IMR-90 (cell line): ENCODE measurements around the gene EEF2K. TPM values are rescaled to one million over a fixed set of nuclear protein-coding genes. Genes with fewer than 3 reads are reported as not detected.

Experiments
- ATAC-seq: fragments of 200-7000 bp; cut with Tn5 transposase; 2 replicates; pipeline ENCODE4 v1.9.1; 2020; ENCODE audit warnings: low read depth, mild to moderate bottlenecking, moderate library complexity
- BruUV-seq: library from RNA; stranded (reverse); fragments of 400-500 nt; replicated peaks from 2 replicates; lab custom pipeline; 2021; lab: Mats Ljungman, UMichigan
- CTCF ChIA-PET: fragments of 300-600 bp; formaldehyde crosslinking; extraction: SDS; loops from one replicate; lab custom pipeline; 2021; ENCODE audit warnings: antibody characterized with exemption; lab: Yijun Ruan, JAX
- POLR2A ChIA-PET: fragments of 300-600 bp; sonication (Branson Sonifier 250); formaldehyde crosslinking; loops from one replicate; lab custom pipeline; 2022; ENCODE audit warnings: antibody characterized with exemption; ENCODE audit not compliant: unreplicated experiment; lab: Charles Lee
- DNase-seq: peaks from one replicate; pipeline ENCODE4 v3.0.0; 2013
- H2AFZ ChIP-seq: replicated peaks from 2 replicates; pipeline ENCODE3; 2013; ENCODE audit warnings: low read length, mild to moderate bottlenecking; ENCODE audit not compliant: poor library complexity
- H2AK5ac ChIP-seq: 2 replicates; pipeline ENCODE4 v1.6.1; 2013; ENCODE audit warnings: low read depth, low read length, inconsistent platforms
- H2AK9ac ChIP-seq: replicated peaks from 2 replicates; pipeline ENCODE3; 2013; ENCODE audit warnings: mild to moderate bottlenecking, low read depth, low read length, moderate library complexity; ENCODE audit not compliant: poor library complexity
- H2BK120ac ChIP-seq: 2 replicates; pipeline ENCODE4 v1.6.1; 2013; ENCODE audit warnings: low read depth, low read length, inconsistent platforms
- H2BK15ac ChIP-seq: 3 replicates; pipeline ENCODE4 v1.6.1; 2013; ENCODE audit warnings: low read depth, low read length, inconsistent platforms
- H2BK20ac ChIP-seq: 2 replicates; pipeline ENCODE4 v1.6.1; 2013; ENCODE audit warnings: low read depth, mild to moderate bottlenecking, inconsistent platforms, low read length, moderate library complexity
- H2BK5ac ChIP-seq: 2 replicates; pipeline ENCODE4 v1.6.1; 2013; ENCODE audit warnings: mild to moderate bottlenecking, low read depth, low read length, inconsistent platforms; ENCODE audit not compliant: poor library complexity, severe bottlenecking
- H3K14ac ChIP-seq: replicated peaks from 2 replicates; pipeline ENCODE4 v1.6.1; 2013; ENCODE audit warnings: low read depth, low read length, inconsistent platforms
- H3K18ac ChIP-seq: 2 replicates; pipeline ENCODE4 v1.6.1; 2013; ENCODE audit warnings: low read depth, low read length, control low read depth
- H3K23ac ChIP-seq: 2 replicates; pipeline ENCODE4 v1.6.1; 2013; ENCODE audit warnings: low read depth, low read length, inconsistent platforms
- H3K27ac ChIP-seq: 2 replicates; pipeline ENCODE4 v1.5.1; 2013; ENCODE audit warnings: mild to moderate bottlenecking, control low read depth, low read length; ENCODE audit not compliant: insufficient read depth
- H3K27me3 ChIP-seq: 2 replicates; pipeline ENCODE4 v1.6.1; 2013; ENCODE audit warnings: low read length; ENCODE audit not compliant: control insufficient read depth, insufficient read depth
- H3K36me3 ChIP-seq: 2 replicates; pipeline ENCODE4 v1.6.1; 2013; ENCODE audit warnings: low read length, mixed read lengths; ENCODE audit not compliant: control insufficient read depth, insufficient read depth
- H3K4ac ChIP-seq: 2 replicates; pipeline ENCODE4 v1.6.1; 2013; ENCODE audit warnings: low read depth, low read length, inconsistent platforms
- H3K4me1 ChIP-seq: 2 replicates; pipeline ENCODE4 v1.6.1; 2013; ENCODE audit warnings: low read length, mixed read lengths; ENCODE audit not compliant: control insufficient read depth, insufficient read depth
- H3K4me2 ChIP-seq: 2 replicates; pipeline ENCODE4 v1.6.1; 2013; ENCODE audit warnings: low read depth, mild to moderate bottlenecking, control low read depth, low read length, moderate library complexity
- H3K4me3 ChIP-seq: 2 replicates; pipeline ENCODE4 v1.5.1; 2013; ENCODE audit warnings: low read depth, mild to moderate bottlenecking, control low read depth, low read length, moderate library complexity; ENCODE audit not compliant: insufficient read depth
- H3K56ac ChIP-seq: 2 replicates; pipeline ENCODE4 v1.6.1; 2013; ENCODE audit warnings: low read length, inconsistent platforms; ENCODE audit not compliant: insufficient read depth; ENCODE audit errors: extremely low read depth
- H3K79me1 ChIP-seq, 2 experiments: 2 replicates each; pipeline ENCODE4 v1.6.1; 2013; ENCODE audit warnings: low read length in 2 of 2, inconsistent platforms in 1 of 2, low read depth in 1 of 2
- H3K9ac ChIP-seq: 2 replicates; pipeline ENCODE4 v1.6.1; 2013; ENCODE audit warnings: low read depth, low read length, control low read depth
- H3K9me1 ChIP-seq: 2 replicates; pipeline ENCODE4 v1.6.1; 2013; ENCODE audit warnings: low read length, inconsistent platforms; ENCODE audit not compliant: insufficient read depth
- H3K9me3 ChIP-seq: 2 replicates; pipeline ENCODE4 v1.6.1; 2013; ENCODE audit warnings: low read length; ENCODE audit not compliant: control insufficient read depth, insufficient read depth
- H4K20me1 ChIP-seq: 2 replicates; pipeline ENCODE4 v1.6.1; 2013; ENCODE audit warnings: low read length, inconsistent platforms; ENCODE audit not compliant: insufficient read depth
- H4K5ac ChIP-seq: 2 replicates; pipeline ENCODE4 v1.6.1; 2013; ENCODE audit warnings: mild to moderate bottlenecking, low read depth, low read length, control low read depth
- H4K8ac ChIP-seq, 2 experiments: 2 replicates each; pipeline ENCODE4 v1.6.1; 2013; ENCODE audit warnings: low read depth in 2 of 2, low read length in 2 of 2, control low read depth in 1 of 2, inconsistent platforms in 1 of 2
- H4K91ac ChIP-seq: 2 replicates; pipeline ENCODE4 v1.6.1; 2013; ENCODE audit warnings: low read depth, low read length, inconsistent platforms; ENCODE audit not compliant: insufficient read depth
- BHLHE40 ChIP-seq: fragments of 150-350 bp; IDR thresholded peaks from 2 replicates; pipeline ENCODE4 v1.6.1; 2016; ENCODE audit warnings: mild to moderate bottlenecking, low read depth, low read length
- CEBPB ChIP-seq: IDR thresholded peaks from 2 replicates; pipeline ENCODE4 v1.6.1; 2012; ENCODE audit warnings: low read depth, low read length, improper control_type of control experiment
- MAFK ChIP-seq: IDR thresholded peaks from 2 replicates; pipeline ENCODE4 v1.6.1; 2012; ENCODE audit warnings: low read depth, low read length, improper control_type of control experiment
- MAZ ChIP-seq: IDR thresholded peaks from 2 replicates; pipeline ENCODE4 v1.6.1; 2012; ENCODE audit warnings: low read depth, mild to moderate bottlenecking, low read length, improper control_type of control experiment, moderate library complexity, borderline replicate concordance
- NFE2L2 ChIP-seq: fragments of 150-350 bp; IDR thresholded peaks from 2 replicates; pipeline ENCODE4 v1.6.1; 2016; ENCODE audit warnings: low read depth, mild to moderate bottlenecking, low read length
- WGBS, 2 experiments: methylation state at CpG; one replicate each; pipeline versions ENCODE4 v1.1.5 to v1.1.7; 2013; ENCODE audit warnings: missing lambda C conversion rate in 2 of 2; ENCODE audit not compliant: insufficient read length in 1 of 2; ENCODE audit errors: extremely low coverage in 2 of 2; 5-methylcytosine and 5-hydroxymethylcytosine counted together
- dilution Hi-C: fragments of 300-500 bp; cut with HindIII; formaldehyde crosslinking; loops from one replicate; pipeline ENCODE4 v1.14.3; 2018; ENCODE audit warnings: low sequenced_read_pairs; ENCODE audit not compliant: unreplicated experiment
- in situ Hi-C: fragments of 300-500 bp; cut with MboI; formaldehyde crosslinking; loops from 3 replicates; pipeline ENCODE4 v1.14.3; 2019; ENCODE audit warnings: low sequenced_read_pairs, inconsistent platforms, mixed read lengths
- intact Hi-C: fragments of 100-400 bp; cut with micrococcal nuclease; formaldehyde crosslinking; loops from 2 replicates; pipeline ENCODE4 v1.10.0; 2022
- polyA plus RNA-seq, 3 experiments: library from polyadenylated mRNA; depleted of rRNA; stranded (reverse); fragments of >200 nt; gene quantifications; 2 replicates each; pipeline ENCODE4 v1.2.3, GENCODE V29; 2012; ENCODE audit warnings: low replicate concordance in 1 of 3
- total RNA-seq: library from RNA; depleted of rRNA; stranded (reverse); fragments of >200 nt; gene quantifications from 2 replicates; pipeline ENCODE4 v1.2.3, GENCODE V29; 2012

EEF2K gene
- total and polyA plus RNA-seq, 2 of the 4 experiments (the other 2 are of a cell fraction): 9.7 to 16.5 TPM

- BruUV-seq: no TSS peak
- no peaks in the 10 kb centered on the region for H3K36me3 ChIP-seq
- H3K79me1 ChIP-seq: no peaks in the 10 kb centered on the region
- ChIA-PET CTCF (interaction anchor here (0.6 to 1.1 kb wide), 2 partner anchors 10 to 626 kb away, joined by 3 read pairs; no protein-coding TSS in a partner anchor), POLR2A (no interaction called here)
- no peak overlapping the region for H2AK5ac ChIP-seq
- no peak overlapping the region for H3K4ac ChIP-seq
- no peak overlapping the region for H2AK9ac ChIP-seq
- no peak overlapping the region for H2BK20ac ChIP-seq
- H3K27me3 ChIP-seq: peaks cover 19% of the 10 kb centered on the region
- no peak overlapping the region for H3K56ac ChIP-seq
- DNase-seq: no peak
- no peak overlapping the region for H3K27ac ChIP-seq
- 79% methylated on average over 2 of the region's 11 CpGs; no CpG with 5 or more reads in 1 of the 2 experiments for WGBS, 2 experiments
- in situ Hi-C loops: loop anchor here (5.0 kb wide), 3 partner anchors 37 to 187 kb away; partner anchors contain the start of gene VWA3A
- no peak overlapping the region for H4K5ac ChIP-seq
- H2BK120ac ChIP-seq: no peak overlapping the region
- H3K4me1 ChIP-seq: no peaks in the 10 kb centered on the region
- no peak overlapping the region for H4K91ac ChIP-seq
- dilution Hi-C loops: no loop called here
- H4K20me1 ChIP-seq: no peaks in the 10 kb centered on the region
- no peak overlapping the region for H3K4me3 ChIP-seq
- H2BK15ac ChIP-seq: no peak overlapping the region
- no peak overlapping the region for H3K4me2 ChIP-seq
- TF ChIP-seq BHLHE40 (no peak), MAZ (no peak), MAFK (no peak), CEBPB (no peak), NFE2L2 (no peak)
- H3K9me1 ChIP-seq: no peaks in the 10 kb centered on the region
- H3K9ac ChIP-seq: no peak overlapping the region
- ATAC-seq: no peak
- no peak overlapping the region for H2BK5ac ChIP-seq
- intact Hi-C loops: no loop called here
- H3K14ac ChIP-seq: no peak overlapping the region
- H3K18ac ChIP-seq: no peak overlapping the region
- H3K9me3 ChIP-seq: no peaks in the 10 kb centered on the region
- no peak overlapping the region for H3K23ac ChIP-seq
- H2AFZ ChIP-seq: no peak overlapping the region
- no peak overlapping the region for H4K8ac ChIP-seq
Observed at GRCh38 chr16:22183901-22184614, 22.0 kb upstream of the EEF2K start.
